Thoracic aorta (tissue), 2 donors: Measurements from ENCODE around the gene GIPC2. TPM values are rescaled to one million over a fixed set of nuclear protein-coding genes. Genes with fewer than 3 reads are reported as not detected.

Experiments used
- ATAC-seq: fragments of 150-250 bp; one replicate; pipeline ENCODE4 v1.8.0; 2017; ENCODE audit warnings: low read depth; ENCODE audit not compliant: insufficient number of reproducible peaks, low FRiP score
- DNase-seq: peaks from one replicate; pipeline ENCODE4 v3.0.0-alpha.2; 2020; ENCODE audit warnings: low spot score
- H3K27ac ChIP-seq, 2 donors: fragments of 200-600 bp; sonication (generic); 1 replicate in 1 of 2; 2 replicates in 1 of 2; pipeline ENCODE4 v1.5.1; 2016; ENCODE audit warnings: mild to moderate bottlenecking in 2 of 2, moderate library complexity in 2 of 2
- H3K27me3 ChIP-seq: fragments of 200-600 bp; sonication (generic); replicated peaks from 2 replicates; pipeline ENCODE4 v1.6.0; 2016; ENCODE audit warnings: mild to moderate bottlenecking; ENCODE audit not compliant: insufficient read depth
- H3K36me3 ChIP-seq: fragments of 200-600 bp; sonication (generic); one replicate; pipeline ENCODE4 v1.5.1; 2016
- H3K4me1 ChIP-seq, 2 donors: fragments of 200-600 bp; sonication (generic); 1 replicate in 1 of 2; 2 replicates in 1 of 2; pipeline versions ENCODE4 v1.5.1 to v1.6.0; 2016; ENCODE audit warnings: low read depth in 2 of 2, mild to moderate bottlenecking in 1 of 2; ENCODE audit not compliant: control insufficient read depth in 1 of 2
- H3K4me3 ChIP-seq: fragments of 200-600 bp; sonication (generic); 2 replicates; pipeline ENCODE4 v1.5.1; 2016; ENCODE audit warnings: mild to moderate bottlenecking
- H3K9me3 ChIP-seq: fragments of 200-600 bp; sonication (generic); 2 replicates; pipeline ENCODE4 v1.5.1; 2016
- CTCF ChIP-seq: fragments of 200-600 bp; sonication (generic); IDR thresholded peaks from one replicate; pipeline ENCODE4 v1.5.1; 2019; ENCODE audit warnings: antibody characterized with exemption
- total RNA-seq, 2 donors: library from RNA; depleted of rRNA; stranded (reverse); fragments of >200 nt; gene quantifications; one replicate each; pipeline versions ENCODE4 v1.1.0 to v1.2.3, GENCODE V29; 2016

Gene GIPC2
- total RNA-seq, 2 donors from 2014 or later = 1.6 to 3.2 TPM

- no peaks in the 10 kb centered on the region for H3K9me3 ChIP-seq
- no peak overlapping the region for H3K27ac ChIP-seq
- no peak overlapping the region for H3K4me3 ChIP-seq
- H3K4me1 ChIP-seq = peaks cover 0 to 3% of the 10 kb centered on the region in 2 donors
- ATAC-seq (no peak), DNase-seq (no peak)
- no peak for TF ChIP-seq CTCF
- no peaks in the 10 kb centered on the region for H3K36me3 ChIP-seq
- no peaks in the 10 kb centered on the region for H3K27me3 ChIP-seq
These were observed 7.7 kb upstream of the GIPC2 start for GRCh38 chr1:78038071-78038470.

GRCh38 chr1:78038491-78038939 lies 7.3 kb upstream of the GIPC2 start:
- no peak for ATAC-seq
- H3K4me3 ChIP-seq = no peak overlapping the region
- TF ChIP-seq CTCF = no peak
- H3K4me1 ChIP-seq = peaks cover 0 to 3% of the 10 kb centered on the region in 2 donors
- H3K9me3 ChIP-seq = no peaks in the 10 kb centered on the region
- H3K27ac ChIP-seq = no peak overlapping the region
- no peaks in the 10 kb centered on the region for H3K36me3 ChIP-seq
- no peak for DNase-seq
- no peaks in the 10 kb centered on the region for H3K27me3 ChIP-seq

- TF ChIP-seq CTCF = no peak
- Histone ChIP-seq H3K27me3 (no peaks in the 10 kb centered on the region), H3K9me3 (no peaks in the 10 kb centered on the region), H3K27ac (no peak overlapping the region), H3K4me1 (peaks cover 3 to 4% of the 10 kb centered on the region in 2 donors), H3K36me3 (no peaks in the 10 kb centered on the region), H3K4me3 (no peak overlapping the region)
- no peak for DNase-seq
- ATAC-seq = no peak
These were observed 5.2 kb upstream of the GIPC2 start for GRCh38 chr1:78040484-78041089.

- no peak for ATAC-seq
- Histone ChIP-seq H3K4me1 (peaks cover under 1 to 4% of the 10 kb centered on the region in 2 donors), H3K4me3 (no peak overlapping the region), H3K27me3 (no peaks in the 10 kb centered on the region), H3K36me3 (no peaks in the 10 kb centered on the region), H3K27ac (no peak overlapping the region), H3K9me3 (no peaks in the 10 kb centered on the region)
- TF ChIP-seq CTCF = no peak
- no peak for DNase-seq
These were observed 2.3 kb upstream of the GIPC2 start for GRCh38 chr1:78043436-78043835.

GRCh38 chr1:78044796-78045562 lies 787 bp upstream of the GIPC2 start:
- Histone ChIP-seq H3K36me3 (no peaks in the 10 kb centered on the region), H3K9me3 (no peaks in the 10 kb centered on the region), H3K4me1 (peaks cover 0 to 4% of the 10 kb centered on the region in 2 donors), H3K27me3 (no peaks in the 10 kb centered on the region), H3K4me3 (peak overlapping the region; percentile 81), H3K27ac (peak overlapping the region in 1 of 2 donors; percentile 11)
- ATAC-seq (no peak), DNase-seq (no peak)
- no peak for TF ChIP-seq CTCF
